Astrocyte (in vitro differentiated cells and primary cell): ENCODE data around the gene ZGPAT. TPM values are rescaled to one million over a fixed set of nuclear protein-coding genes. Genes with fewer than 3 reads are reported as not detected.
"Not testable (repeated sequence)": the region's sequence is repeated elsewhere in the genome, so short reads cannot be mapped to it uniquely, and the experiment has no call there.

Experiments
- DNase-seq: peaks from one replicate; pipeline ENCODE4 v3.0.0-alpha.2; 2010; ENCODE audit warnings: low read depth
- FAIRE-seq: peaks from 2 replicates; lab custom pipeline; 2011; peaks lifted over from hg19 to GRCh38; lab: Jason Lieb, UNC
- H2AFZ ChIP-seq: 2 replicates; pipeline ENCODE4 v1.6.0; 2012; ENCODE audit warnings: low read depth, low read length, inconsistent platforms
- H3K27ac ChIP-seq: 2 replicates; pipeline ENCODE4 v1.5.1; 2011; ENCODE audit warnings: low read depth, low read length, inconsistent platforms
- H3K27me3 ChIP-seq: 2 replicates; pipeline ENCODE4 v1.6.0; 2011; ENCODE audit warnings: low read length, inconsistent platforms; ENCODE audit not compliant: insufficient read depth
- H3K36me3 ChIP-seq: 2 replicates; pipeline ENCODE4 v1.5.1; 2011; ENCODE audit warnings: low read length, inconsistent platforms; ENCODE audit not compliant: insufficient read depth
- H3K4me1 ChIP-seq: 2 replicates; pipeline ENCODE4 v1.5.1; 2011; ENCODE audit warnings: low read length, inconsistent platforms; ENCODE audit not compliant: insufficient read depth
- H3K4me2 ChIP-seq: 2 replicates; pipeline ENCODE4 v1.6.0; 2012; ENCODE audit warnings: low read length, inconsistent platforms
- H3K4me3 ChIP-seq: 2 replicates; pipeline ENCODE4 v1.5.1; 2011; ENCODE audit warnings: low read depth, mild to moderate bottlenecking, low read length, inconsistent platforms; ENCODE audit not compliant: insufficient read depth
- H3K79me2 ChIP-seq: 2 replicates; pipeline ENCODE4 v1.6.0; 2012; ENCODE audit warnings: mild to moderate bottlenecking, low read length, inconsistent platforms; ENCODE audit not compliant: insufficient read depth
- H3K9ac ChIP-seq: 2 replicates; pipeline ENCODE4 v1.6.0; 2012; ENCODE audit warnings: mild to moderate bottlenecking, low read length, inconsistent platforms
- H3K9me3 ChIP-seq: 2 replicates; pipeline ENCODE4 v1.5.1; 2012; ENCODE audit warnings: low read depth, mild to moderate bottlenecking, low read length, inconsistent platforms; ENCODE audit not compliant: insufficient read depth
- H4K20me1 ChIP-seq: 2 replicates; pipeline ENCODE4 v1.6.0; 2012; ENCODE audit warnings: low read length, inconsistent platforms; ENCODE audit not compliant: insufficient read depth
- H3K27ac Mint-ChIP-seq: one replicate; pipeline ENCODE4 v1.8.0; 2021; ENCODE audit warnings: mild to moderate bottlenecking, mixed read lengths; ENCODE audit not compliant: unreplicated experiment
- H3K27me3 Mint-ChIP-seq: one replicate; pipeline ENCODE4 v1.8.0; 2021; ENCODE audit warnings: low read depth, mixed read lengths; ENCODE audit not compliant: unreplicated experiment
- H3K36me3 Mint-ChIP-seq: one replicate; pipeline ENCODE4 v1.8.0; 2021; ENCODE audit warnings: low read depth, mixed read lengths; ENCODE audit not compliant: unreplicated experiment
- H3K4me1 Mint-ChIP-seq: one replicate; pipeline ENCODE4 v1.8.0; 2021; ENCODE audit warnings: low read depth, mixed read lengths; ENCODE audit not compliant: unreplicated experiment
- H3K4me3 Mint-ChIP-seq: one replicate; pipeline ENCODE4 v1.8.0; 2021; ENCODE audit warnings: mild to moderate bottlenecking, moderate library complexity, mixed read lengths; ENCODE audit not compliant: unreplicated experiment
- H3K9me3 Mint-ChIP-seq: one replicate; pipeline ENCODE4 v1.8.0; 2021; ENCODE audit warnings: mild to moderate bottlenecking, mixed read lengths; ENCODE audit not compliant: unreplicated experiment
- CTCF ChIP-seq: IDR thresholded peaks from 2 replicates; pipeline ENCODE4 v1.5.1; 2011; ENCODE audit warnings: low read depth, mild to moderate bottlenecking, inconsistent platforms, low read length, moderate library complexity; ENCODE audit not compliant: insufficient read depth
- EZH2 ChIP-seq: IDR thresholded peaks from 2 replicates; pipeline ENCODE4 v1.6.1; 2012; ENCODE audit warnings: mild to moderate bottlenecking, low read length, inconsistent platforms; ENCODE audit not compliant: insufficient read depth
- total RNA-seq: library from RNA; stranded (reverse); gene quantifications from 2 replicates; pipeline ENCODE4 v1.2.1, GENCODE V29; 2021

The ZGPAT gene
- total RNA-seq, 1 donor from 2014 or later = 24.8 TPM

- peaks cover 94% of the 10 kb centered on the region for H3K79me2 ChIP-seq
- Mint-ChIP-seq H3K27me3 (no peaks in the 10 kb centered on the region), H3K4me3 (no peak overlapping the region), H3K27ac (no peak overlapping the region), H3K9me3 (peaks cover 13% of the 10 kb centered on the region), H3K4me1 (peaks cover 3% of the 10 kb centered on the region), H3K36me3 (peaks cover 26% of the 10 kb centered on the region)
- no peak for TF ChIP-seq CTCF
- TF ChIP-seq EZH2 = no peak
- no peak for DNase-seq
- H3K9ac ChIP-seq = no peak overlapping the region
- no peak overlapping the region for H3K4me2 ChIP-seq
- H3K9me3 ChIP-seq = peaks cover 4% of the 10 kb centered on the region
- peaks cover 48% of the 10 kb centered on the region for H4K20me1 ChIP-seq
- no peak overlapping the region for H2AFZ ChIP-seq
- H3K4me3 ChIP-seq = no peak overlapping the region
- no peaks in the 10 kb centered on the region for H3K27me3 ChIP-seq
- FAIRE-seq = no peak
- no peaks in the 10 kb centered on the region for H3K4me1 ChIP-seq
- H3K36me3 ChIP-seq = peaks cover 17% of the 10 kb centered on the region
- H3K27ac ChIP-seq = no peak overlapping the region
Measured at GRCh38 chr20:63714858-63715257, 7.0 kb downstream of the ZGPAT start.

- H3K4me3 ChIP-seq = no peak overlapping the region
- H3K9ac ChIP-seq = no peak overlapping the region
- FAIRE-seq (no peak), DNase-seq (no peak)
- no peak overlapping the region for H3K27ac ChIP-seq
- H3K27me3 ChIP-seq = no peaks in the 10 kb centered on the region
- no peak overlapping the region for H3K4me2 ChIP-seq
- Mint-ChIP-seq H3K4me3 (no peak overlapping the region), H3K27ac (no peak overlapping the region), H3K9me3 (peaks cover 6% of the 10 kb centered on the region), H3K4me1 (no peaks in the 10 kb centered on the region), H3K27me3 (no peaks in the 10 kb centered on the region), H3K36me3 (peaks cover 16% of the 10 kb centered on the region)
- no peak for TF ChIP-seq CTCF
- TF ChIP-seq EZH2 = no peak
- H2AFZ ChIP-seq = no peak overlapping the region
- no peaks in the 10 kb centered on the region for H3K4me1 ChIP-seq
- H4K20me1 ChIP-seq = peaks cover 36% of the 10 kb centered on the region
- peaks cover 72% of the 10 kb centered on the region for H3K79me2 ChIP-seq
- H3K9me3 ChIP-seq = peaks cover 4% of the 10 kb centered on the region
- peaks cover 6% of the 10 kb centered on the region for H3K36me3 ChIP-seq
Measured at GRCh38 chr20:63718996-63719395, 11.2 kb downstream of the ZGPAT start.

- H3K4me1 ChIP-seq, H3K27ac Mint-ChIP-seq, H3K9me3 ChIP-seq, H3K4me3 ChIP-seq, H3K4me2 ChIP-seq, DNase-seq, H3K27me3 Mint-ChIP-seq, H3K4me1 Mint-ChIP-seq, FAIRE-seq, H3K9me3 Mint-ChIP-seq, H3K4me3 Mint-ChIP-seq, H2AFZ ChIP-seq, H3K9ac ChIP-seq, H3K27me3 ChIP-seq, H3K27ac ChIP-seq, H3K36me3 ChIP-seq: not testable (repeated sequence)
- Histone ChIP-seq H3K79me2 (peaks cover 56% of the 10 kb centered on the region), H4K20me1 (peaks cover 28% of the 10 kb centered on the region)
- peaks cover 12% of the 10 kb centered on the region for H3K36me3 Mint-ChIP-seq
Measured at GRCh38 chr20:63722967-63723622, 15.3 kb downstream of the ZGPAT start.

- Mint-ChIP-seq H3K4me1 (peaks cover 10% of the 10 kb centered on the region), H3K36me3 (peaks cover 18% of the 10 kb centered on the region)
- H3K9me3 Mint-ChIP-seq, H3K4me3 ChIP-seq, H3K27me3 Mint-ChIP-seq, H3K4me1 ChIP-seq, H3K4me3 Mint-ChIP-seq, FAIRE-seq, H3K9me3 ChIP-seq, H3K9ac ChIP-seq, H3K27ac Mint-ChIP-seq, H3K4me2 ChIP-seq, DNase-seq, H3K27me3 ChIP-seq, H2AFZ ChIP-seq, H3K36me3 ChIP-seq, H3K27ac ChIP-seq: not testable (repeated sequence)
- Histone ChIP-seq H3K79me2 (peaks cover 68% of the 10 kb centered on the region), H4K20me1 (peaks cover 58% of the 10 kb centered on the region)
Measured at GRCh38 chr20:63730189-63730733, 22.4 kb downstream of the ZGPAT start.
